T-helper 2 cell treated with Interferon-gamma antibody and Interleukin-4, amounts not matched to agents 5 μg/mL and 100 μg/mL, for 36 hours (primary cell): ENCODE measurements around the gene C10orf95.

Source experiments
- DNase-seq: peaks from one replicate; pipeline ENCODE4 v3.0.0; 2021; ENCODE audit warnings: low spot score
- H3K27ac Mint-ChIP-seq: one replicate; pipeline ENCODE4 v1.8.0; 2021; ENCODE audit warnings: mild to moderate bottlenecking, mixed read lengths
- H3K27me3 Mint-ChIP-seq: one replicate; pipeline ENCODE4 v1.8.0; 2021; ENCODE audit warnings: low read depth, mixed read lengths
- H3K36me3 Mint-ChIP-seq: one replicate; pipeline ENCODE4 v1.8.0; 2021; ENCODE audit warnings: low read depth, mixed read lengths
- H3K4me1 Mint-ChIP-seq: one replicate; pipeline ENCODE4 v1.8.0; 2021; ENCODE audit warnings: low read depth, mixed read lengths
- H3K4me3 Mint-ChIP-seq: one replicate; pipeline ENCODE4 v1.8.0; 2022; ENCODE audit warnings: mild to moderate bottlenecking, moderate library complexity, mixed read lengths
- H3K9me3 Mint-ChIP-seq: one replicate; pipeline ENCODE4 v1.8.0; 2021; ENCODE audit warnings: mixed read lengths

Gene C10orf95

DNA sequence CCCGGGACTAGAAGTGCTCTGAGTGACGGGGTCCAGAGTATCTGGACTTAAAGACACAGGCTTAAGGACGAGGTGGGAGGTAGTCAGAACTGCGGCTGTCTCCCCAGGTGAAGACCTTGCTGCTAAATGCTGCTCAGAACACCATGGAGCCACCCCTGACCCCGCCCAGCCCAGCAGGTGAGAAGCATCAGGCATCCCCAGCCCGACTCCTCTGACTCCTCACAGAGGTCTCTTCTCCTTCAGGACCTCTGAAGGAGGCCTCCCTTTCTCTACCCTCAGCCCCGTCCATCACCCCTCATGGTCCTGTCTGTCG lies 50.0 kb downstream of the C10orf95 start:
- no peak for DNase-seq
- H3K4me3 Mint-ChIP-seq: no peak overlapping the region
- peaks cover 43% of the 10 kb centered on the region for H3K36me3 Mint-ChIP-seq
- H3K9me3 Mint-ChIP-seq: no peaks in the 10 kb centered on the region
- peaks cover 17% of the 10 kb centered on the region for H3K4me1 Mint-ChIP-seq
- H3K27ac Mint-ChIP-seq: no peak overlapping the region
- H3K27me3 Mint-ChIP-seq: no peaks in the 10 kb centered on the region

DNA sequence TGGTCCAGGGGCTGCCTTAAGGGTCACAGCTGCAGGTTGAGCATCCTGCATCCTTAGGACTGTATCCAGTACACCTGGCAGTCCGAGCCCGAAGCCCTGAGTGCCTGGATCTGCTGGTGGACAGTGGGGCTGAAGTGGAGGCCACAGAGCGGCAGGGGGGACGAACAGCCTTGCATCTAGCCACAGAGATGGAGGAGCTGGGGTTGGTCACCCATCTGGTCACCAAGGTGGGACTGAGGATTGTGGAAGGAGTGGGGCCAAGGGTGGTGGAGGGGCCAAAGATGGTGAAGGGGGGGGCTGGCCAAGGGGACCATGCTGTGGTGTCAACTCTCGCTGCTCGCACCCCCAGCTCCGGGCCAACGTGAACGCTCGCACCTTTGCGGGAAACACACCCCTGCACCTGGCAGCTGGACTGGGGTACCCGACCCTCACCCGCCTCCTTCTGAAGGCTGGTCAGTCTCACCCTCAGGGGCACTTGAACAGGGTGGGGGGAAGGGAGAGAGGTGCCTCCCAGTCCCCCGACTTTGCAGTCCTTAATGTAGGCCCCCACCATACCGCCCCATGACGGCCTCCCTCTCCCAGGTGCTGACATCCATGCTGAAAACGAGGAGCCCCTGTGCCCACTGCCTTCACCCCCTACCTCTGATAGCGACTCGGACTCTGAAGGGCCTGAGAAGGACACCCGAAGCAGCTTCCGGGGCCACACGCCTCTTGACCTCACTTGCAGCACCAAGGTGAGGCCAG lies 50.6 kb downstream of the C10orf95 start:
- Mint-ChIP-seq H3K27ac (no peak overlapping the region), H3K27me3 (no peaks in the 10 kb centered on the region), H3K4me1 (peaks cover 21% of the 10 kb centered on the region), H3K4me3 (no peak overlapping the region), H3K9me3 (no peaks in the 10 kb centered on the region), H3K36me3 (peaks cover 47% of the 10 kb centered on the region)
- DNase-seq: no peak

GRCh38 chr10:102400076-102400475 lies 51.3 kb downstream of the C10orf95 start:
- Mint-ChIP-seq H3K27ac (no peak overlapping the region), H3K4me3 (peak overlapping the region; percentile 64), H3K27me3 (no peaks in the 10 kb centered on the region), H3K9me3 (no peaks in the 10 kb centered on the region), H3K36me3 (peaks cover 49% of the 10 kb centered on the region), H3K4me1 (peaks cover 21% of the 10 kb centered on the region)
- no peak for DNase-seq
